Subcutaneous preadipocyte (primary cell): ENCODE measurements around the gene ZNF575. TPM values are rescaled to one million over a fixed set of nuclear protein-coding genes. Genes with fewer than 3 reads are reported as not detected.

Experiments used
- total RNA-seq: library from RNA; depleted of rRNA; stranded (reverse); fragments of >200 nt; gene quantifications from 2 replicates; pipeline ENCODE4 v1.2.3, GENCODE V29; 2012

ZNF575 gene
- total RNA-seq: 0.20 and 0.37 TPM in 2 replicates

GRCh38 chr19:43532962-43533545, at the start of gene ZNF575:
Gene ZNF575, plus strand, starts transcription at chr19:43533188. Its CDS starts 1,235 bp downstream, at chr19:43534423.

GRCh38 chr19:43504426-43505185, 28.4 kb upstream of the ZNF575 start, which contains the start of gene PHLDB3:
Gene PHLDB3, minus strand, starts transcription at chr19:43504746. Its CDS starts 628 bp downstream, at chr19:43504118.

GRCh38 chr19:43526884-43527859, 5.8 kb upstream of the ZNF575 start, which contains the start of gene ETHE1:
Gene ETHE1, minus strand, starts transcription at chr19:43527201. Its CDS starts 24 bp downstream, at chr19:43527177.

GRCh38 chr19:43575156-43575950, 42.4 kb downstream of the ZNF575 start, which contains the start of the genes PINLYP and XRCC1:
Gene PINLYP, plus strand, starts transcription at chr19:43575801. Its CDS starts 1,391 bp downstream, at chr19:43577192.
Gene XRCC1, minus strand, starts transcription at chr19:43575527. Its CDS starts 69 bp downstream, at chr19:43575458.

Other genes with a start within 250 kb of the ZNF575 start
- not detected in 2 replicates for gene CD177, start 179.5 kb upstream of the ZNF575 start, total RNA-seq
- not detected in 2 replicates for gene TEX101, start 118.3 kb upstream of the ZNF575 start, total RNA-seq
- gene LYPD3, start 67.6 kb upstream of the ZNF575 start, total RNA-seq: not detected in 2 replicates
- gene PHLDB3, start 28.4 kb upstream of the ZNF575 start, total RNA-seq: 9.6 and 10.2 TPM in 2 replicates
- gene ETHE1, start 6.0 kb upstream of the ZNF575 start, total RNA-seq: 41.2 and 59.2 TPM in 2 replicates
- gene XRCC1, start 42.3 kb downstream of the ZNF575 start, total RNA-seq: 16.2 and 20.9 TPM in 2 replicates
- 2.0 and 3.3 TPM in 2 replicates for gene PINLYP, start 42.6 kb downstream of the ZNF575 start, total RNA-seq
- gene IRGQ, start 62.9 kb downstream of the ZNF575 start, total RNA-seq: 8.8 and 11.9 TPM in 2 replicates
- gene ZNF576, start 63.4 kb downstream of the ZNF575 start, total RNA-seq: 10.9 and 12.1 TPM in 2 replicates
- gene SRRM5, start 78.9 kb downstream of the ZNF575 start, total RNA-seq: 0.37 TPM in 1 of 2 replicates, not detected in the other
- gene ZNF428, start 86.4 kb downstream of the ZNF575 start, total RNA-seq: 13.3 and 20.2 TPM in 2 replicates
- gene CADM4, start 106.7 kb downstream of the ZNF575 start, total RNA-seq: 0.37 and 0.59 TPM in 2 replicates
- gene PLAUR, start 137.0 kb downstream of the ZNF575 start, total RNA-seq: 105 and 114 TPM in 2 replicates
- gene IRGC, start 182.9 kb downstream of the ZNF575 start, total RNA-seq: not detected in 2 replicates
- gene SMG9, start 221.8 kb downstream of the ZNF575 start, total RNA-seq: 14.3 and 19.5 TPM in 2 replicates
- gene KCNN4, start 247.8 kb downstream of the ZNF575 start, total RNA-seq: 2.0 and 2.9 TPM in 2 replicates